ENCODE measurements around the gene TBL1X.

DNA sequence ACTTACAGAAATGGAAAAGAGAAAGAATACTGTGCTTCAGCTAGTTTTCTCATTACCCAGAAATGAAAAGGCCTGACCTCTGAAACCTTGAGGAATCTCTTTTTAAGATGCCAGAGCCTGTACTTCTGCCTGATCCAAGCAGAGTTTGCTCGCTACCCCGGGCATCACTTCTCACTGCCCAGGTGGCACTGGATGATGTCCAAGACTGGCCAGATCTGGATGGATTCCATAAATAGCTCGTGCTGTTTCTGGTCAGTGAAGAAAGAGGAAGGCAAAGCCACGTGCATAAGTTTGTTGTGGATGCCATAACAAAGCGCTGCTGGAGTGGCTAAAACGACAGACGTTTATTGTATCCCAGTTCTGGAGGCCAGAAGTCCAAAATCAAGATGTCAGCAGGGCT, 133.5 kb downstream of the TBL1X start:
- TF ChIP-seq, protein P1, sequence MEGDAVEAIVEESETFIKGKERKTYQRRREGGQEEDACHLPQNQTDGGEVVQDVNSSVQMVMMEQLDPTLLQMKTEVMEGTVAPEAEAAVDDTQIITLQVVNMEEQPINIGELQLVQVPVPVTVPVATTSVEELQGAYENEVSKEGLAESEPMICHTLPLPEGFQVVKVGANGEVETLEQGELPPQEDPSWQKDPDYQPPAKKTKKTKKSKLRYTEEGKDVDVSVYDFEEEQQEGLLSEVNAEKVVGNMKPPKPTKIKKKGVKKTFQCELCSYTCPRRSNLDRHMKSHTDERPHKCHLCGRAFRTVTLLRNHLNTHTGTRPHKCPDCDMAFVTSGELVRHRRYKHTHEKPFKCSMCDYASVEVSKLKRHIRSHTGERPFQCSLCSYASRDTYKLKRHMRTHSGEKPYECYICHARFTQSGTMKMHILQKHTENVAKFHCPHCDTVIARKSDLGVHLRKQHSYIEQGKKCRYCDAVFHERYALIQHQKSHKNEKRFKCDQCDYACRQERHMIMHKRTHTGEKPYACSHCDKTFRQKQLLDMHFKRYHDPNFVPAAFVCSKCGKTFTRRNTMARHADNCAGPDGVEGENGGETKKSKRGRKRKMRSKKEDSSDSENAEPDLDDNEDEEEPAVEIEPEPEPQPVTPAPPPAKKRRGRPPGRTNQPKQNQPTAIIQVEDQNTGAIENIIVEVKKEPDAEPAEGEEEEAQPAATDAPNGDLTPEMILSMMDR (IDR thresholded peaks at IDR 0.05), result no peak
- TF ChIP-seq EP300 (IDR thresholded peaks at IDR 0.05) (no peak), POLR2AphosphoS5 (IDR thresholded peaks at IDR 0.05) (no peak)

Measured in esophagus muscularis mucosa (tissue), 4 donors.